ENCODE results near the gene TBPL2.
"Not testable (repeated sequence)": the region's sequence is repeated elsewhere in the genome, so short reads cannot be mapped to it uniquely, and the experiment has no call there.

Gene TBPL2

GRCh38 chr14:55438066-55438683 lies 2.2 kb downstream of the TBPL2 start:
- peak; percentile 15 for DNase-seq

GRCh38 chr14:55436931-55437330 lies 3.5 kb downstream of the TBPL2 start:
- no peak for DNase-seq

GRCh38 chr14:55436519-55436918 lies 3.9 kb downstream of the TBPL2 start:
- no peak for DNase-seq

GRCh38 chr14:55434805-55435174 lies 5.6 kb downstream of the TBPL2 start:
- DNase-seq = no peak

- DNase-seq = peak; percentile 28
These were observed 6.3 kb downstream of the TBPL2 start for GRCh38 chr14:55433880-55434804.

GRCh38 chr14:55432628-55433027 lies 7.8 kb downstream of the TBPL2 start:
- no peak for DNase-seq

- peak; percentile 82 for DNase-seq
These were observed 10.3 kb downstream of the TBPL2 start for GRCh38 chr14:55430024-55430690.

- no peak for DNase-seq
These were observed 13.0 kb downstream of the TBPL2 start for GRCh38 chr14:55427439-55427838.

GRCh38 chr14:55426891-55427290 lies 13.5 kb downstream of the TBPL2 start:
- no peak for DNase-seq

- no peak for DNase-seq
These were observed 15.3 kb downstream of the TBPL2 start for GRCh38 chr14:55425091-55425490.

- no peak for DNase-seq
These were observed 16.4 kb downstream of the TBPL2 start for GRCh38 chr14:55423969-55424368.

GRCh38 chr14:55422338-55422737 lies 18.1 kb downstream of the TBPL2 start:
- DNase-seq = not testable (repeated sequence)

- DNase-seq = no peak
These were observed 20.8 kb downstream of the TBPL2 start for GRCh38 chr14:55419663-55420062.

- DNase-seq = no peak
These were observed 22.0 kb downstream of the TBPL2 start for GRCh38 chr14:55418411-55418810.

- DNase-seq = no peak
These were observed 22.5 kb downstream of the TBPL2 start for GRCh38 chr14:55417955-55418354.

- DNase-seq = no peak
These were observed 23.6 kb downstream of the TBPL2 start for GRCh38 chr14:55416866-55417265.

GRCh38 chr14:55414551-55414950 lies 25.9 kb downstream of the TBPL2 start:
- no peak for DNase-seq

- DNase-seq = no peak
These were observed 27.7 kb downstream of the TBPL2 start for GRCh38 chr14:55412676-55413075.

- DNase-seq = peak; percentile 80
These were observed 28.7 kb downstream of the TBPL2 start, which contains the start of gene ATG14 for GRCh38 chr14:55411426-55412389. TSS of gene ATG14 (minus strand) at chr14:55411830. CDS start at chr14:55411822, 8 bp downstream.

GRCh38 chr14:55410876-55411275 lies 29.5 kb downstream of the TBPL2 start:
- no peak for DNase-seq

- DNase-seq = no peak
These were observed 36.1 kb downstream of the TBPL2 start for GRCh38 chr14:55404173-55404854.

- no peak for DNase-seq
These were observed 38.7 kb downstream of the TBPL2 start for GRCh38 chr14:55401751-55402150.
